HG03558 (cell line): ENCODE data around the gene PRF1.
"Not testable (repeated sequence)": the region's sequence is repeated elsewhere in the genome, so short reads cannot be mapped to it uniquely, and the experiment has no call there.

Experiments used
- ATAC-seq: cut with Tn5 transposase; IDR thresholded peaks from one replicate; pipeline ENCODE4 v1.9.1; 2021; ENCODE audit warnings: moderate number of reproducible peaks; ENCODE audit not compliant: unreplicated experiment; ENCODE audit errors: extremely low read depth

PRF1 gene

GRCh38 chr10:70618663-70619062 is 16.1 kb upstream of the PRF1 start:
- no peak for ATAC-seq

GRCh38 chr10:70617798-70618568 is 15.4 kb upstream of the PRF1 start:
- ATAC-seq, result no peak

- ATAC-seq, result no peak
These were observed 14.2 kb upstream of the PRF1 start for GRCh38 chr10:70616761-70617160.

GRCh38 chr10:70615784-70616522 is 13.4 kb upstream of the PRF1 start:
- no peak for ATAC-seq

GRCh38 chr10:70615211-70615610 is 12.7 kb upstream of the PRF1 start:
- ATAC-seq, result no peak

GRCh38 chr10:70614364-70614763 is 11.8 kb upstream of the PRF1 start:
- ATAC-seq, result not testable (repeated sequence)

- no peak for ATAC-seq
These were observed 11.4 kb upstream of the PRF1 start for GRCh38 chr10:70613941-70614340.

GRCh38 chr10:70607936-70608335 is 5.4 kb upstream of the PRF1 start:
- no peak for ATAC-seq

- no peak for ATAC-seq
These were observed 2.6 kb upstream of the PRF1 start for GRCh38 chr10:70605161-70605560.

GRCh38 chr10:70604106-70604505 is 1.6 kb upstream of the PRF1 start:
- no peak for ATAC-seq

GRCh38 chr10:70603449-70603801 is 884 bp upstream of the PRF1 start:
- ATAC-seq, result no peak

GRCh38 chr10:70601746-70602145 is 795 bp downstream of the PRF1 start:
- no peak for ATAC-seq

GRCh38 chr10:70600512-70601395 is 1.8 kb downstream of the PRF1 start:
- no peak for ATAC-seq

- ATAC-seq, result no peak
These were observed 2.8 kb downstream of the PRF1 start for GRCh38 chr10:70599791-70600190.

GRCh38 chr10:70599319-70599718 is 3.2 kb downstream of the PRF1 start:
- ATAC-seq, result no peak

GRCh38 chr10:70598857-70599295 is 3.7 kb downstream of the PRF1 start:
- no peak for ATAC-seq

GRCh38 chr10:70597856-70598815 is 4.4 kb downstream of the PRF1 start:
- no peak for ATAC-seq

- ATAC-seq, result no peak
These were observed 5.4 kb downstream of the PRF1 start for GRCh38 chr10:70596860-70597809.
